Measurements from ENCODE around the gene TMEM203. TPM values are rescaled to one million over a fixed set of nuclear protein-coding genes. Genes with fewer than 3 reads are reported as not detected.

The TMEM203 gene
- total RNA-seq, 1 donor: 40.2 TPM

DNA sequence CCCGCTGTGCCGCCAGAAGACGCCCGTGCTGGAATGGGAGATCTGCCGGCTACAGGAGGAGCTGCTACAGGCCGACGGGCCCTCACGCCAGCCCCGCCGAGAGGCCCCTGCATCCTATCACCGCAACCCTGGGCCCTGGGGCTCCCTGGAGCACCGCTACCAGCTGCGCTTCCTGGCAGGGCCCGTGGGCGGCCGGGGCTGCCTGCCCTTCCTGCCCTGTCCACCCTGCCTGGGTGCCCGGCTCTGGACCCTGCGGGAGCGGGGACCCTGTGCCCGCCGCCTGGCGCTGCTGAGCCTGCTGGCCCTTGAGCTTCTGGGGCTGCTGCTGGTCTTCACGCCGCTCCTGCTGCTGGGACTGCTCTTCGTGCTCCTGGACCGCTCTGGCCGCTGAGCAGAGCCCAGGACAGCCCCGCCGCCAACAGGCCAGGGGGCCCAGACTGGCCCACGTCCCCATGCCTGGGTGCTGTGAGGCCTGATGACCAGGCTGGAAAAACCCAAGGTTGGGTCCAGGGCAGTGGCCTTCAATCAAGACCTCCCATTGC is 12.8 kb upstream of the TMEM203 start:
- no peak for DNase-seq (ENCODE audit: low read depth)
- no peak overlapping the region for H3K4me3 ChIP-seq (ENCODE audit: low read depth, low read length)
- TF ChIP-seq, protein P1, sequence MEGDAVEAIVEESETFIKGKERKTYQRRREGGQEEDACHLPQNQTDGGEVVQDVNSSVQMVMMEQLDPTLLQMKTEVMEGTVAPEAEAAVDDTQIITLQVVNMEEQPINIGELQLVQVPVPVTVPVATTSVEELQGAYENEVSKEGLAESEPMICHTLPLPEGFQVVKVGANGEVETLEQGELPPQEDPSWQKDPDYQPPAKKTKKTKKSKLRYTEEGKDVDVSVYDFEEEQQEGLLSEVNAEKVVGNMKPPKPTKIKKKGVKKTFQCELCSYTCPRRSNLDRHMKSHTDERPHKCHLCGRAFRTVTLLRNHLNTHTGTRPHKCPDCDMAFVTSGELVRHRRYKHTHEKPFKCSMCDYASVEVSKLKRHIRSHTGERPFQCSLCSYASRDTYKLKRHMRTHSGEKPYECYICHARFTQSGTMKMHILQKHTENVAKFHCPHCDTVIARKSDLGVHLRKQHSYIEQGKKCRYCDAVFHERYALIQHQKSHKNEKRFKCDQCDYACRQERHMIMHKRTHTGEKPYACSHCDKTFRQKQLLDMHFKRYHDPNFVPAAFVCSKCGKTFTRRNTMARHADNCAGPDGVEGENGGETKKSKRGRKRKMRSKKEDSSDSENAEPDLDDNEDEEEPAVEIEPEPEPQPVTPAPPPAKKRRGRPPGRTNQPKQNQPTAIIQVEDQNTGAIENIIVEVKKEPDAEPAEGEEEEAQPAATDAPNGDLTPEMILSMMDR (IDR thresholded peaks at IDR 0.05; ENCODE audit: insufficient read depth, low read depth, low read length): no peak

DNA sequence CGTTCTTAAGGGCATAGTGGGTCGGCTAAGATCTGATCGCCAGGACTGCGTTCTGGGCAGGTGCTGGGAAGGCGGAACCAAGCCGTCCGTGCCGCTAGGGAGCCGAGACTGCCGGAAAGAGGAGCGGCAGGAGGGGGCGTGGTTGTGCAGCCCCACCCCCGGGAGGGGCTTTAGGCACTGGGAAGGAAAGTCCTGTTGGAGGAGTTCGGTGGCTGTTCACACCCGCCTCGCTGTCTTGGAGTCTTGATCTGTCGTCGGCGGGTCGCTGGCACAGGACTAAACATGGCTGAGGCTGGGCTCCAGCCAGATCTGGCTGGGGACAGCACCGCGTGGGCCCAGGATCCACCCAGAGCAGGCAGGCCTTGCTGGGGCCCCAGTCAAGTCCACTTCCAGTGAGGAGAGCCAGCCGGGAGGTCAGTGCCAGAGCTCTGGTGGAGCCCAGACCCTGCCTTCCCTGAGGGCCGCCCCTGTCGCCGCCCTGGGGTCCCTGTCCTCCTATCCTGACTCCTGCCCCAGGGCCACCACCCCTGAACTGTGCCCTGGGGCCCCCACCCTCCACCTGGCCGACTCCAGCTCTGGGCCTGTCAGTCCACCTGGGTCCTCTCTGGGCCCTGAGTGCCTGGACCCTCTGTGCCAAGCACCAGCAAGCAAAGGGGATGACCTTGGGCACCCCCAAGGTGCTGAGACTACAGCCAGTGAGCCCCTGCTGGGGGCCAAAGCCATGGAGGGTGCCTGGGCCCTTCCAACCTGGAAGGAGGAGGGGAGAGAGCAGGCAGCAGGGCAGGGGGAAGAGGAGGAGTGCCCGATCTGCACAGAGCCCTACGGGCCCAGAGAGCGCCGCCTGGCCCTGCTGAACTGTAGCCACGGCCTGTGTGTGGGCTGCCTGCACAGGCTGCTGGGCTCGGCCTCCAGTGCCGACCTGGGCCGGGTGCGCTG is 12.1 kb upstream of the TMEM203 start:
- peak overlapping the region; percentile 46 for H3K4me3 ChIP-seq (ENCODE audit: low read depth, low read length)
- peak; percentile 52 for DNase-seq (ENCODE audit: low read depth)
- TF ChIP-seq, protein P1 (IDR thresholded peaks at IDR 0.05; ENCODE audit: insufficient read depth, low read depth, low read length): no peak

DNA sequence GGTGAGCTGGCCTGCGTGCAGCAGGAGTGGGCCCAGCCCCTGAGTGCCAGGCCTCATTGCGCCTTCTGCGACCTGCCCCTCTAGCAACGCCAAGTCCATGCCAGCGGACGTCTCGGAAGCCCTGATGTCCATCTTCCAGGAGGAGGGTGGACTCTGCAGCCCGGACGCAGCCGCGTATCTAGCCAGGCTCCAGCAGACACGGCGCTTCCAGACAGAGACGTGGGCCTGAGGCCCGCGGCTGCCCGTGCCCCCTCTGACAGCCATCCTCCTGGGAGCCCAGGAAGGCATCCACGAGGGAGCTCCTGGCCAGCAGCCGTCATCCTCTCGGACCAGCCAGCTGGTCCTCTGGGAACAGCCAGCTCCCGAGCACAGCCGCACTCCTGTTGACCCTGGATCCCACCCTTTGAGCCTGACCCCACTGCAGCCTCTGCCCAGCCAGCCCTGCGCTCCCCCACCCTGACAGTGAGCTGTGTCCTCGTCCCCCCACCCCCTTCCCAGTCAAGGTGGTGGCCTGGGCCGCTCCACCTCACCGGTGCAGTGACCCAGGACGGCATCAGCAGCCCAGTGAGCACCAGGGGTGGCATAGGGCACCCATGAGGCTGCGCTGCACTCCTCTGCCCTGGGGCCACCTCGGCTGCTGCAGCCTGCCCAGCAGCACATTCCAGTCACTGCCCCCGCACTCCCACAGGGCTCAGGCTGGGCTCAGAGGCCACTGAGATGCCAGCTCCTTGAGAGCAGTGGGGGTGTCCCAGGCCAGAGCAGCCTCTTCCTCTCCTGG is 10.9 kb upstream of the TMEM203 start:
- no peak overlapping the region for H3K4me3 ChIP-seq (ENCODE audit: low read depth, low read length)

DNA sequence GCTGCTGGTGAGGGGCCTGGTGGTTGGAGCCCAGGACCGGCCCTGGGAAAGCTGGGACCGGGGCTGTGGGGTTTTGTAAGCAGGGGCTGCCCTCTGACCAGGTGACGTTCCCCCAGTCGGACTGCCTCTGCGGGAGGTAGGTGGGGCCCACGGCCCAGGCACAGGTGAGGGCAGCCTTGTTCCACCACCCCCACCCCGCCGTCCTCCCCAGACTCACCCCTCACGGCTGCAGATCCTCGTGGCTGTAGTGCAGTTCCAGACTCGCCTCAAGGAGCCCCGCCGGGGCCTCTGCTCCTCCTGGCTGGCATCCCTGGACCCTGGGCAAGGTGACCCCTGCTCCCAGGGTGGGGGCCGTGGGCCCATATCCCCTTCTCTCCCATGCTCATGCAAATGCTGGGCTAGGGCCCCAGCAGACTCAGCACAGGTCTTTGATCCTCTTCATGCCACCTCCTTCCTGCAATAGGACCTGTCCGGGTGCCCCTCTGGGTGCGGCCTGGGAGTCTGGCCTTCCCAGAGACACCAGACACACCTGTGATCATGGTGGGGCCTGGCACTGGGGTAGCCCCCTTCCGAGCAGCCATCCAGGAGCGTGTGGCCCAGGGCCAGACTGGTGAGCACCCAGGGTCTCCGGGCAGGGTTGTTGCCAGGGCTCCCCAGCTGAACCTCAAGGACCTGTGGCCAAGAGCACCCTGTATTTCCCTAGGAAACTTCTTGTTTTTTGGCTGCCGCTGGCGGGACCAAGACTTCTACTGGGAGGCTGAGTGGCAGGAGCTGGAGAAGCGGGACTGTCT is 9.9 kb upstream of the TMEM203 start:
- no peak for DNase-seq (ENCODE audit: low read depth)
- TF ChIP-seq, protein P1 (IDR thresholded peaks at IDR 0.05; ENCODE audit: insufficient read depth, low read depth, low read length): no peak
- no peak overlapping the region for H3K4me3 ChIP-seq (ENCODE audit: low read depth, low read length)

More for the DNA sequence above, 10.9 kb upstream of the TMEM203 start:
- TF ChIP-seq, protein P1 (IDR thresholded peaks at IDR 0.05; ENCODE audit: insufficient read depth, low read depth, low read length): no peak
- no peak for DNase-seq (ENCODE audit: low read depth)

DNA sequence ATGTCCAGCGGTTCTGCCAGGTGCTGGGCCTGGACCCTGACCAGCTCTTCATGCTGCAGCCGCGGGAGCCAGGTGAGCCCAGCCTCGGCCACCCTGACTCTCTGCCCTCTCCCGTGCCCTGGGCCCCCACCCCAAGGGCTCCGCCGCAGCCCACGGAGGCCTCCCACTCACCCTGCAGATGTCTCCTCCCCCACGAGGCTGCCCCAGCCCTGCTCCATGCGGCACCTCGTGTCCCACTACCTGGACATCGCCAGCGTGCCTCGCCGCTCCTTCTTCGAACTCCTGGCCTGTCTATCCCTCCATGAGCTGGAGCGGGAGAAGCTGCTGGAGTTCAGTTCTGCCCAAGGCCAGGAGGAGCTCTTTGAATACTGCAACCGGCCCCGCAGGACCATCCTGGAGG is 9.2 kb upstream of the TMEM203 start:
- no peak overlapping the region for H3K4me3 ChIP-seq (ENCODE audit: low read depth, low read length)
- no peak for DNase-seq (ENCODE audit: low read depth)
- TF ChIP-seq, protein P1 (IDR thresholded peaks at IDR 0.05; ENCODE audit: insufficient read depth, low read depth, low read length): no peak
